Neutrophil (primary cell): ENCODE data around the gene ABHD12.

ENCODE experiments used
- H3K27ac ChIP-seq: fragments of 200-600 bp; sonication (generic); 2 replicates; pipeline ENCODE4 v1.5.1; 2016; ENCODE audit warnings: mild to moderate bottlenecking, moderate library complexity
- H3K27me3 ChIP-seq: fragments of 200-600 bp; sonication (generic); 2 replicates; pipeline ENCODE4 v1.6.0; 2016; ENCODE audit warnings: mild to moderate bottlenecking
- H3K36me3 ChIP-seq: fragments of 200-600 bp; sonication (generic); 2 replicates; pipeline ENCODE4 v1.5.1; 2017
- H3K4me1 ChIP-seq, 2 experiments: fragments of 200-600 bp in 1 of 2; sonication (generic) in 1 of 2; 1 replicate in 1 of 2; 2 replicates in 1 of 2; pipeline versions ENCODE4 v1.5.1 to v1.6.1; 2013 to 2016; ENCODE audit warnings: low read depth in 1 of 2, low read length in 1 of 2, mild to moderate bottlenecking in 1 of 2, moderate library complexity in 1 of 2; ENCODE audit not compliant: control insufficient read depth in 1 of 2, insufficient read depth in 1 of 2
- H3K4me3 ChIP-seq, 2 experiments: fragments of 200-600 bp in 1 of 2; sonication (generic) in 1 of 2; 1 replicate in 1 of 2; 2 replicates in 1 of 2; pipeline ENCODE4 v1.5.1; 2013 to 2016; ENCODE audit warnings: low read depth in 1 of 2, low read length in 1 of 2, mild to moderate bottlenecking in 1 of 2, moderate library complexity in 1 of 2
- H3K9me3 ChIP-seq: fragments of 200-600 bp; sonication (generic); 2 replicates; pipeline ENCODE4 v1.5.1; 2016
- CTCF ChIP-seq: fragments of 200-600 bp; sonication (generic); IDR thresholded peaks from 2 replicates; pipeline ENCODE4 v1.5.1; 2016; ENCODE audit warnings: antibody characterized with exemption

Gene ABHD12

GRCh38 chr20:25309395-25310267, 81.0 kb downstream of the ABHD12 start:
- Histone ChIP-seq H3K27ac (no peak overlapping the region), H3K4me1 (no peaks in the 10 kb centered on the region), H3K36me3 (peaks cover 4% of the 10 kb centered on the region), H3K27me3 (no peaks in the 10 kb centered on the region), H3K4me3 (no peak overlapping the region), H3K9me3 (no peaks in the 10 kb centered on the region)
- no peak for TF ChIP-seq CTCF

- H3K9me3 ChIP-seq = no peaks in the 10 kb centered on the region
- H3K27ac ChIP-seq = no peak overlapping the region
- H3K36me3 ChIP-seq = peaks cover 11% of the 10 kb centered on the region
- no peak overlapping the region for H3K4me3 ChIP-seq
- no peaks in the 10 kb centered on the region for H3K4me1 ChIP-seq
- TF ChIP-seq CTCF = no peak
- H3K27me3 ChIP-seq = no peaks in the 10 kb centered on the region
These were observed 81.8 kb downstream of the ABHD12 start for GRCh38 chr20:25308671-25309394.

- Histone ChIP-seq H3K4me1 (no peaks in the 10 kb centered on the region), H3K9me3 (no peaks in the 10 kb centered on the region), H3K36me3 (peaks cover 14% of the 10 kb centered on the region), H3K4me3 (no peak overlapping the region), H3K27me3 (no peaks in the 10 kb centered on the region), H3K27ac (no peak overlapping the region)
- no peak for TF ChIP-seq CTCF
These were observed 82.5 kb downstream of the ABHD12 start for GRCh38 chr20:25308083-25308491.

- Histone ChIP-seq H3K36me3 (peaks cover 21% of the 10 kb centered on the region), H3K4me1 (no peaks in the 10 kb centered on the region), H3K9me3 (no peaks in the 10 kb centered on the region), H3K4me3 (no peak overlapping the region), H3K27ac (no peak overlapping the region), H3K27me3 (no peaks in the 10 kb centered on the region)
- no peak for TF ChIP-seq CTCF
These were observed 83.4 kb downstream of the ABHD12 start for GRCh38 chr20:25306991-25307903.

GRCh38 chr20:25304025-25304549, 86.5 kb downstream of the ABHD12 start:
- Histone ChIP-seq H3K4me1 (no peaks in the 10 kb centered on the region), H3K4me3 (no peak overlapping the region), H3K36me3 (peaks cover 33% of the 10 kb centered on the region), H3K9me3 (no peaks in the 10 kb centered on the region), H3K27ac (no peak overlapping the region), H3K27me3 (no peaks in the 10 kb centered on the region)
- no peak for TF ChIP-seq CTCF
